HepG2 (cell line): Measurements from ENCODE around the gene ZNF606. TPM values are rescaled to one million over a fixed set of nuclear protein-coding genes. Genes with fewer than 3 reads are reported as not detected.

Experiments
- ARNT ChIP-seq: fragments of 450-650 bp; IDR thresholded peaks from 2 replicates; pipeline ENCODE4 v1.6.1; 2017
- FOXK1 ChIP-seq: sonication (generic); formaldehyde crosslinking; IDR thresholded peaks from 2 replicates; pipeline ENCODE4 v1.4.0; 2020; ENCODE audit warnings: low read depth, missing genetic modification reagents, borderline replicate concordance
- GFI1 ChIP-seq: sonication (generic); formaldehyde crosslinking; IDR thresholded peaks from 2 replicates; pipeline ENCODE4 v1.5.0; 2020; ENCODE audit warnings: missing genetic modification reagents, mild to moderate bottlenecking, borderline replicate concordance
- HMGXB4 ChIP-seq, 2 experiments: sonication (generic) in 1 of 2; formaldehyde crosslinking in 1 of 2; IDR thresholded peaks; 2 replicates each; pipeline versions ENCODE4 v1.4.0 to v1.6.1; 2018 to 2020; ENCODE audit warnings: missing genetic modification reagents in 2 of 2, borderline replicate concordance in 1 of 2, low read depth in 1 of 2, mild to moderate bottlenecking in 1 of 2, missing biosample characterization in 1 of 2
- MIXL1 ChIP-seq: IDR thresholded peaks from 2 replicates; pipeline ENCODE4 v1.6.1; 2016
- MTA3 ChIP-seq: sonication (generic); formaldehyde crosslinking; IDR thresholded peaks from 2 replicates; pipeline ENCODE4 v1.4.0; 2020; ENCODE audit warnings: missing genetic modification reagents
- MYC ChIP-seq: sonication (generic); formaldehyde crosslinking; IDR thresholded peaks from 2 replicates; pipeline ENCODE4 v1.9.0; 2021; ENCODE audit warnings: missing genetic modification reagents, borderline replicate concordance
- RNF219 ChIP-seq: sonication (generic); formaldehyde crosslinking; IDR thresholded peaks from 2 replicates; pipeline ENCODE4 v1.5.0; 2020; ENCODE audit warnings: mild to moderate bottlenecking, missing genetic modification reagents
- SNAPC2 ChIP-seq: sonication (generic); formaldehyde crosslinking; IDR thresholded peaks from 2 replicates; pipeline ENCODE4 v1.8.1; 2022; ENCODE audit warnings: mild to moderate bottlenecking, missing genetic modification reagents
- ZNF207 ChIP-seq: fragments of 450-650 bp; IDR thresholded peaks from 2 replicates; pipeline ENCODE4 v1.6.1; 2016; ENCODE audit warnings: antibody characterized with exemption, borderline replicate concordance
- ZNF776 ChIP-seq: sonication (generic); formaldehyde crosslinking; IDR thresholded peaks from 2 replicates; pipeline ENCODE4 v1.4.0; 2020; ENCODE audit warnings: mild to moderate bottlenecking, missing genetic modification reagents
- ZNF850 ChIP-seq: sonication (generic); formaldehyde crosslinking; conservative IDR thresholded peaks from 2 replicates; pipeline ENCODE4 v1.9.0; 2021; ENCODE audit warnings: mild to moderate bottlenecking, missing genetic modification reagents
- ZXDC ChIP-seq: sonication (generic); formaldehyde crosslinking; IDR thresholded peaks from 2 replicates; pipeline ENCODE4 v1.5.0; 2020; ENCODE audit warnings: mild to moderate bottlenecking, missing genetic modification reagents
- polyA plus RNA-seq, 8 experiments: library from polyadenylated mRNA; depleted of rRNA in 3 of 8; stranded (reverse) in 7 of 8; unstranded in 1 of 8; fragments of >200 nt; fragmentation: Illumina TruSeq in 4 of 8; extraction: Trizol in 4 of 8; gene quantifications; 2 replicates each; pipeline versions ENCODE4 v1.2.1 to v1.2.3, GENCODE V29; 2011 to 2016; ENCODE audit warnings: low read depth in 4 of 8, missing spikeins in 1 of 8, mixed read lengths in 1 of 8; ENCODE audit not compliant: insufficient read depth in 1 of 8
- total RNA-seq, 5 experiments: library from RNA; depleted of rRNA; stranded (reverse); fragments of >200 nt; fragmentation: Illumina TruSeq; extraction: Trizol; gene quantifications; 2 replicates each; pipeline ENCODE4 v1.2.3, GENCODE V29; 2016; ENCODE audit warnings: low read depth in 1 of 5
- TF ChIP-seq, protein P1 (sequence below): sonication (generic); formaldehyde crosslinking; conservative IDR thresholded peaks from 2 replicates; pipeline ENCODE4 v1.4.0; 2020; ENCODE audit warnings: missing genetic modification reagents
- TF ChIP-seq, protein P2 (sequence below): IDR thresholded peaks from 2 replicates; pipeline ENCODE4 v1.6.1; 2016; ENCODE audit warnings: mild to moderate bottlenecking
- TF ChIP-seq, protein P3 (sequence below): sonication (generic); formaldehyde crosslinking; conservative IDR thresholded peaks from 2 replicates; pipeline ENCODE4 v1.8.1; 2023; ENCODE audit warnings: missing genetic modification reagents

Gene ZNF606
- total and polyA plus RNA-seq, 2 of the 13 experiments (the other 11 are each of a cell fraction or from before 2014, with no cell fraction given): 4.2 to 14.8 TPM

DNA sequence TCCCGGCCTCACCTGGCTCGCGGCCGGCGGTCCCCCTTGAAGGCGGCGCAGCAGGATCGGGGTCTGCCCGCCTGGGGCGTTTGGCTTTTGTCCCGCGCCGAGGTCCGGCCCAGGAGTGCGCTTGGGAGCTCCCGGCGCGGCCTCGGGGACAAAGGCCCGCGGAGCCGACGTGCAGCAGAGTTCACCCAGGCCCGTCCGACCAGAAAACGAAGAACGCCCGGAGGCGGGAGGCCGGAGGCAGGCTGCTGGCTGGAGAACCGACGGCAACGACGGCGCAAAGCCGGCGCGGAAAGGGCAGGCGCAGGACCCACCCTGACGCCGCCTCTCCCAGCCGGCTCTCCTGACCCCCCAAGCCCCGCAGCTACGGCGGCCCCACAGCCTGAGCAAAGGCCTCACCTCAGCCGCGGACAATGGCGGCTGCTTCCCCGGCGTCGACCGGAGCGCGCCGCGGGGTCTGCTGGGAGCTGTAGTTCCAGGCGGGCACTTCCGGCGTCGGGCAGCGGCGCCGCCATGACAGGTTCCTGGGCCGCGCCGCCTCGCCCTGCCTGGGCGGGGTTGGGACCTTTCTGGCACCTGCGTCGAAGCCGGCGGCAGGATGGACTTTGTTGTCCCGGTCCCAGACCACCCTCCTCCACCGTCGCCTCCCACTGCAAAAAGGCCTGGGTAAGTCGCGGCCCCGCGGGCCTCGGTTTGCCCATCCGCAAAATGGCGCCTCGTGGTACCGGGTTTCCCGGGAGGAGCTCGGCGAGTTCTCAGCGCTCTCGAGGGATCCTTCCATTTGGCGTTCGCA, at the start of gene ZNF606 (continued):
- no peak; the same call in 1 of the 2 replicates for TF ChIP-seq RNF219 (CRISPR knock-in tag)
- TF ChIP-seq ZNF776 (CRISPR knock-in tag): no peak; the same call in 1 of the 2 replicates
- peak; percentile 56; the same call in 1 of the 2 replicates for TF ChIP-seq ZXDC (CRISPR knock-in tag)
- TF ChIP-seq ARNT: no peak
- TF ChIP-seq MIXL1 (CRISPR knock-in tag): no peak
- no peak for TF ChIP-seq ZNF850 (CRISPR knock-in tag)
- TF ChIP-seq MYC (CRISPR knock-in tag): peak; percentile 79; the same call in 1 of the 2 replicates
- TF ChIP-seq ZNF207: no peak
- TF ChIP-seq SNAPC2 (CRISPR knock-in tag): no peak; the same call in 1 of the 2 replicates
- TF ChIP-seq, protein P1, sequence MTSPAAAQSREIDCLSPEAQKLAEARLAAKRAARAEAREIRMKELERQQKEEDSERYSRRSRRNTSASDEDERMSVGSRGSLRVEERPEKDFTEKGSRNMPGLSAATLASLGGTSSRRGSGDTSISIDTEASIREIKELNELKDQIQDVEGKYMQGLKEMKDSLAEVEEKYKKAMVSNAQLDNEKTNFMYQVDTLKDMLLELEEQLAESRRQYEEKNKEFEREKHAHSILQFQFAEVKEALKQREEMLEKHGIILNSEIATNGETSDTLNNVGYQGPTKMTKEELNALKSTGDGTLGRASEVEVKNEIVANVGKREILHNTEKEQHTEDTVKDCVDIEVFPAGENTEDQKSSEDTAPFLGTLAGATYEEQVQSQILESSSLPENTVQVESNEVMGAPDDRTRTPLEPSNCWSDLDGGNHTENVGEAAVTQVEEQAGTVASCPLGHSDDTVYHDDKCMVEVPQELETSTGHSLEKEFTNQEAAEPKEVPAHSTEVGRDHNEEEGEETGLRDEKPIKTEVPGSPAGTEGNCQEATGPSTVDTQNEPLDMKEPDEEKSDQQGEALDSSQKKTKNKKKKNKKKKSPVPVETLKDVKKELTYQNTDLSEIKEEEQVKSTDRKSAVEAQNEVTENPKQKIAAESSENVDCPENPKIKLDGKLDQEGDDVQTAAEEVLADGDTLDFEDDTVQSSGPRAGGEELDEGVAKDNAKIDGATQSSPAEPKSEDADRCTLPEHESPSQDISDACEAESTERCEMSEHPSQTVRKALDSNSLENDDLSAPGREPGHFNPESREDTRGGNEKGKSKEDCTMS (CRISPR knock-in tag): no peak
- peak; percentile 91 to 92; a peak in 3 of 4 replicates for TF ChIP-seq HMGXB4 (CRISPR knock-in tag; IDR thresholded peaks at IDR 0.05; ENCODE audit: borderline replicate concordance in 1 of 2, low read depth in 1 of 2)
- TF ChIP-seq GFI1: no peak; the same call in 1 of the 2 replicates
- TF ChIP-seq, protein P2, sequence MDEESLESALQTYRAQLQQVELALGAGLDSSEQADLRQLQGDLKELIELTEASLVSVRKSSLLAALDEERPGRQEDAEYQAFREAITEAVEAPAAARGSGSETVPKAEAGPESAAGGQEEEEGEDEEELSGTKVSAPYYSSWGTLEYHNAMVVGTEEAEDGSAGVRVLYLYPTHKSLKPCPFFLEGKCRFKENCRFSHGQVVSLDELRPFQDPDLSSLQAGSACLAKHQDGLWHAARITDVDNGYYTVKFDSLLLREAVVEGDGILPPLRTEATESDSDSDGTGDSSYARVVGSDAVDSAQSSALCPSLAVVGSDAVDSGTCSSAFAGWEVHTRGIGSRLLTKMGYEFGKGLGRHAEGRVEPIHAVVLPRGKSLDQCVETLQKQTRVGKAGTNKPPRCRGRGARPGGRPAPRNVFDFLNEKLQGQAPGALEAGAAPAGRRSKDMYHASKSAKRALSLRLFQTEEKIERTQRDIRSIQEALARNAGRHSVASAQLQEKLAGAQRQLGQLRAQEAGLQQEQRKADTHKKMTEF: peak; percentile 89
- TF ChIP-seq MTA3 (CRISPR knock-in tag): no peak
- TF ChIP-seq FOXK1: peak; percentile 73
- TF ChIP-seq, protein P3, sequence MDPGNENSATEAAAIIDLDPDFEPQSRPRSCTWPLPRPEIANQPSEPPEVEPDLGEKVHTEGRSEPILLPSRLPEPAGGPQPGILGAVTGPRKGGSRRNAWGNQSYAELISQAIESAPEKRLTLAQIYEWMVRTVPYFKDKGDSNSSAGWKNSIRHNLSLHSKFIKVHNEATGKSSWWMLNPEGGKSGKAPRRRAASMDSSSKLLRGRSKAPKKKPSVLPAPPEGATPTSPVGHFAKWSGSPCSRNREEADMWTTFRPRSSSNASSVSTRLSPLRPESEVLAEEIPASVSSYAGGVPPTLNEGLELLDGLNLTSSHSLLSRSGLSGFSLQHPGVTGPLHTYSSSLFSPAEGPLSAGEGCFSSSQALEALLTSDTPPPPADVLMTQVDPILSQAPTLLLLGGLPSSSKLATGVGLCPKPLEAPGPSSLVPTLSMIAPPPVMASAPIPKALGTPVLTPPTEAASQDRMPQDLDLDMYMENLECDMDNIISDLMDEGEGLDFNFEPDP (CRISPR knock-in tag): peak; percentile 98
